IMR-90 (cell line): ENCODE measurements around the gene FAM110C. TPM values are rescaled to one million over a fixed set of nuclear protein-coding genes. Genes with fewer than 3 reads are reported as not detected.

ENCODE experiments used
- ATAC-seq: fragments of 200-7000 bp; cut with Tn5 transposase; 2 replicates; pipeline ENCODE4 v1.9.1; 2020; ENCODE audit warnings: low read depth, mild to moderate bottlenecking, moderate library complexity
- BruUV-seq: library from RNA; stranded (reverse); fragments of 400-500 nt; replicated peaks from 2 replicates; lab custom pipeline; 2021; lab: Mats Ljungman, UMichigan
- CTCF ChIA-PET: fragments of 300-600 bp; formaldehyde crosslinking; extraction: SDS; loops from one replicate; lab custom pipeline; 2021; ENCODE audit warnings: antibody characterized with exemption; lab: Yijun Ruan, JAX
- POLR2A ChIA-PET: fragments of 300-600 bp; sonication (Branson Sonifier 250); formaldehyde crosslinking; loops from one replicate; lab custom pipeline; 2022; ENCODE audit warnings: antibody characterized with exemption; ENCODE audit not compliant: unreplicated experiment; lab: Charles Lee
- DNase-seq: peaks from one replicate; pipeline ENCODE4 v3.0.0; 2013
- H2AFZ ChIP-seq: replicated peaks from 2 replicates; pipeline ENCODE3; 2013; ENCODE audit warnings: low read length, mild to moderate bottlenecking; ENCODE audit not compliant: poor library complexity
- H2AK5ac ChIP-seq: 2 replicates; pipeline ENCODE4 v1.6.1; 2013; ENCODE audit warnings: low read depth, low read length, inconsistent platforms
- H2AK9ac ChIP-seq: replicated peaks from 2 replicates; pipeline ENCODE3; 2013; ENCODE audit warnings: mild to moderate bottlenecking, low read depth, low read length, moderate library complexity; ENCODE audit not compliant: poor library complexity
- H2BK120ac ChIP-seq: 2 replicates; pipeline ENCODE4 v1.6.1; 2013; ENCODE audit warnings: low read depth, low read length, inconsistent platforms
- H2BK15ac ChIP-seq: 3 replicates; pipeline ENCODE4 v1.6.1; 2013; ENCODE audit warnings: low read depth, low read length, inconsistent platforms
- H2BK20ac ChIP-seq: 2 replicates; pipeline ENCODE4 v1.6.1; 2013; ENCODE audit warnings: low read depth, mild to moderate bottlenecking, inconsistent platforms, low read length, moderate library complexity
- H2BK5ac ChIP-seq: 2 replicates; pipeline ENCODE4 v1.6.1; 2013; ENCODE audit warnings: mild to moderate bottlenecking, low read depth, low read length, inconsistent platforms; ENCODE audit not compliant: poor library complexity, severe bottlenecking
- H3K14ac ChIP-seq: replicated peaks from 2 replicates; pipeline ENCODE4 v1.6.1; 2013; ENCODE audit warnings: low read depth, low read length, inconsistent platforms
- H3K18ac ChIP-seq: 2 replicates; pipeline ENCODE4 v1.6.1; 2013; ENCODE audit warnings: low read depth, low read length, control low read depth
- H3K23ac ChIP-seq: 2 replicates; pipeline ENCODE4 v1.6.1; 2013; ENCODE audit warnings: low read depth, low read length, inconsistent platforms
- H3K27ac ChIP-seq: 2 replicates; pipeline ENCODE4 v1.5.1; 2013; ENCODE audit warnings: mild to moderate bottlenecking, control low read depth, low read length; ENCODE audit not compliant: insufficient read depth
- H3K27me3 ChIP-seq: 2 replicates; pipeline ENCODE4 v1.6.1; 2013; ENCODE audit warnings: low read length; ENCODE audit not compliant: control insufficient read depth, insufficient read depth
- H3K36me3 ChIP-seq: 2 replicates; pipeline ENCODE4 v1.6.1; 2013; ENCODE audit warnings: low read length, mixed read lengths; ENCODE audit not compliant: control insufficient read depth, insufficient read depth
- H3K4ac ChIP-seq: 2 replicates; pipeline ENCODE4 v1.6.1; 2013; ENCODE audit warnings: low read depth, low read length, inconsistent platforms
- H3K4me1 ChIP-seq: 2 replicates; pipeline ENCODE4 v1.6.1; 2013; ENCODE audit warnings: low read length, mixed read lengths; ENCODE audit not compliant: control insufficient read depth, insufficient read depth
- H3K4me2 ChIP-seq: 2 replicates; pipeline ENCODE4 v1.6.1; 2013; ENCODE audit warnings: low read depth, mild to moderate bottlenecking, control low read depth, low read length, moderate library complexity
- H3K4me3 ChIP-seq: 2 replicates; pipeline ENCODE4 v1.5.1; 2013; ENCODE audit warnings: low read depth, mild to moderate bottlenecking, control low read depth, low read length, moderate library complexity; ENCODE audit not compliant: insufficient read depth
- H3K56ac ChIP-seq: 2 replicates; pipeline ENCODE4 v1.6.1; 2013; ENCODE audit warnings: low read length, inconsistent platforms; ENCODE audit not compliant: insufficient read depth; ENCODE audit errors: extremely low read depth
- H3K79me1 ChIP-seq, 2 experiments: 2 replicates each; pipeline ENCODE4 v1.6.1; 2013; ENCODE audit warnings: low read length in 2 of 2, inconsistent platforms in 1 of 2, low read depth in 1 of 2
- H3K9ac ChIP-seq: 2 replicates; pipeline ENCODE4 v1.6.1; 2013; ENCODE audit warnings: low read depth, low read length, control low read depth
- H3K9me1 ChIP-seq: 2 replicates; pipeline ENCODE4 v1.6.1; 2013; ENCODE audit warnings: low read length, inconsistent platforms; ENCODE audit not compliant: insufficient read depth
- H3K9me3 ChIP-seq: 2 replicates; pipeline ENCODE4 v1.6.1; 2013; ENCODE audit warnings: low read length; ENCODE audit not compliant: control insufficient read depth, insufficient read depth
- H4K20me1 ChIP-seq: 2 replicates; pipeline ENCODE4 v1.6.1; 2013; ENCODE audit warnings: low read length, inconsistent platforms; ENCODE audit not compliant: insufficient read depth
- H4K5ac ChIP-seq: 2 replicates; pipeline ENCODE4 v1.6.1; 2013; ENCODE audit warnings: mild to moderate bottlenecking, low read depth, low read length, control low read depth
- H4K8ac ChIP-seq, 2 experiments: 2 replicates each; pipeline ENCODE4 v1.6.1; 2013; ENCODE audit warnings: low read depth in 2 of 2, low read length in 2 of 2, control low read depth in 1 of 2, inconsistent platforms in 1 of 2
- H4K91ac ChIP-seq: 2 replicates; pipeline ENCODE4 v1.6.1; 2013; ENCODE audit warnings: low read depth, low read length, inconsistent platforms; ENCODE audit not compliant: insufficient read depth
- CEBPB ChIP-seq: IDR thresholded peaks from 2 replicates; pipeline ENCODE4 v1.6.1; 2012; ENCODE audit warnings: low read depth, low read length, improper control_type of control experiment
- MAZ ChIP-seq: IDR thresholded peaks from 2 replicates; pipeline ENCODE4 v1.6.1; 2012; ENCODE audit warnings: low read depth, mild to moderate bottlenecking, low read length, improper control_type of control experiment, moderate library complexity, borderline replicate concordance
- NFE2L2 ChIP-seq: fragments of 150-350 bp; IDR thresholded peaks from 2 replicates; pipeline ENCODE4 v1.6.1; 2016; ENCODE audit warnings: low read depth, mild to moderate bottlenecking, low read length
- RAD21 ChIP-seq: IDR thresholded peaks from 2 replicates; pipeline ENCODE4 v1.6.1; 2012; ENCODE audit warnings: low read length, improper control_type of control experiment
- RFX5 ChIP-seq: IDR thresholded peaks from 2 replicates; pipeline ENCODE4 v1.8.0; 2012; ENCODE audit warnings: low read depth, mild to moderate bottlenecking, low read length, moderate library complexity
- SMC3 ChIP-seq: fragments of 150-350 bp; IDR thresholded peaks from 2 replicates; pipeline ENCODE4 v1.6.1; 2016; ENCODE audit warnings: low read depth, mild to moderate bottlenecking, antibody characterized with exemption, low read length, moderate library complexity
- USF2 ChIP-seq: fragments of 150-350 bp; IDR thresholded peaks from 2 replicates; pipeline ENCODE4 v1.6.1; 2017; ENCODE audit warnings: mild to moderate bottlenecking, antibody characterized with exemption, low read length, low read depth
- WGBS, 2 experiments: methylation state at CpG; one replicate each; pipeline versions ENCODE4 v1.1.5 to v1.1.7; 2013; ENCODE audit warnings: missing lambda C conversion rate in 2 of 2; ENCODE audit not compliant: insufficient read length in 1 of 2; ENCODE audit errors: extremely low coverage in 2 of 2; 5-methylcytosine and 5-hydroxymethylcytosine counted together
- dilution Hi-C: fragments of 300-500 bp; cut with HindIII; formaldehyde crosslinking; loops from one replicate; pipeline ENCODE4 v1.14.3; 2018; ENCODE audit warnings: low sequenced_read_pairs; ENCODE audit not compliant: unreplicated experiment
- in situ Hi-C: fragments of 300-500 bp; cut with MboI; formaldehyde crosslinking; loops from 3 replicates; pipeline ENCODE4 v1.14.3; 2019; ENCODE audit warnings: low sequenced_read_pairs, inconsistent platforms, mixed read lengths
- intact Hi-C: fragments of 100-400 bp; cut with micrococcal nuclease; formaldehyde crosslinking; loops from 2 replicates; pipeline ENCODE4 v1.10.0; 2022
- polyA plus RNA-seq, 3 experiments: library from polyadenylated mRNA; depleted of rRNA; stranded (reverse); fragments of >200 nt; gene quantifications; 2 replicates each; pipeline ENCODE4 v1.2.3, GENCODE V29; 2012; ENCODE audit warnings: low replicate concordance in 1 of 3
- total RNA-seq: library from RNA; depleted of rRNA; stranded (reverse); fragments of >200 nt; gene quantifications from 2 replicates; pipeline ENCODE4 v1.2.3, GENCODE V29; 2012

FAM110C gene
- total and polyA plus RNA-seq, 2 of the 4 experiments (the other 2 are of a cell fraction) = not detected

GRCh38 chr2:26891-27290 lies 19.4 kb downstream of the FAM110C start:
- Histone ChIP-seq H4K20me1 (no peaks in the 10 kb centered on the region), H2AK9ac (no peak overlapping the region), H3K9me1 (no peaks in the 10 kb centered on the region), H3K27me3 (no peaks in the 10 kb centered on the region), H3K4me3 (no peak overlapping the region), H3K79me1 (no peaks in the 10 kb centered on the region), H2BK5ac (no peak overlapping the region), H4K8ac (no peak overlapping the region), H4K91ac (no peak overlapping the region), H3K18ac (no peak overlapping the region), H3K9ac (no peak overlapping the region), H3K4me2 (no peak overlapping the region), H2BK15ac (no peak overlapping the region), H2BK20ac (no peak overlapping the region), H2BK120ac (no peak overlapping the region), H3K14ac (no peak overlapping the region), H3K9me3 (peaks cover 8% of the 10 kb centered on the region; the same call in 1 of the 2 replicates), H4K5ac (no peak overlapping the region), H3K36me3 (no peaks in the 10 kb centered on the region), H3K4ac (no peak overlapping the region), H2AFZ (no peak overlapping the region), H3K4me1 (no peaks in the 10 kb centered on the region), H3K23ac (no peak overlapping the region), H3K27ac (no peak overlapping the region), H2AK5ac (no peak overlapping the region), H3K56ac (no peak overlapping the region)
- TF ChIP-seq USF2 = no peak
- TF ChIP-seq RFX5 = no peak
- no peak for TF ChIP-seq NFE2L2
- no peak for TF ChIP-seq SMC3
- no peak for TF ChIP-seq RAD21
- TF ChIP-seq CEBPB = no peak
- no peak for TF ChIP-seq MAZ
- DNase-seq (no peak), ATAC-seq (no peak)
- dilution Hi-C loops = no loop called here
- intact Hi-C loops = no loop called here
- BruUV-seq = no TSS peak
- in situ Hi-C loops = no loop called here
- no CpG with 5 or more reads among the region's 4 CpGs for WGBS, 2 experiments
- ChIA-PET CTCF (no interaction called here), POLR2A (no interaction called here)
